GM12864 (cell line): Measurements from ENCODE around the gene SLC7A4.

ENCODE experiments used
- DNase-seq: peaks from one replicate; pipeline ENCODE4 v3.0.0-alpha.2; 2011; ENCODE audit warnings: low read depth
- H3K4me3 ChIP-seq: 2 replicates; pipeline ENCODE4 v1.5.1; 2011; ENCODE audit warnings: mild to moderate bottlenecking, low read depth, low read length, control low read depth
- CTCF ChIP-seq: IDR thresholded peaks from 2 replicates; pipeline ENCODE4 v1.5.1; 2011; ENCODE audit warnings: low read depth, mild to moderate bottlenecking, moderate library complexity, low read length, control low read depth, inconsistent platforms; ENCODE audit errors: missing control alignments

The SLC7A4 gene

GRCh38 chr22:21032037-21032867, at the start of gene SLC7A4:
SLC7A4 (minus strand) TSS chr22:21032561; CDS start chr22:21031812, 749 bp downstream.
- no peak within 1 kb of the TSS for H3K4me3 ChIP-seq
- no peak for TF ChIP-seq CTCF
- no peak for DNase-seq

- no peak for TF ChIP-seq CTCF
- no peak for DNase-seq
- no peak overlapping the region for H3K4me3 ChIP-seq
Measured at GRCh38 chr22:21080435-21081137, 48.2 kb upstream of the SLC7A4 start.

GRCh38 chr22:21079493-21079892, 47.1 kb upstream of the SLC7A4 start:
- DNase-seq: no peak
- no peak for TF ChIP-seq CTCF
- H3K4me3 ChIP-seq: no peak overlapping the region

GRCh38 chr22:21078916-21079315, 46.6 kb upstream of the SLC7A4 start:
- no peak for TF ChIP-seq CTCF
- H3K4me3 ChIP-seq: no peak overlapping the region
- DNase-seq: no peak

GRCh38 chr22:21077884-21078508, 45.6 kb upstream of the SLC7A4 start:
- H3K4me3 ChIP-seq: no peak overlapping the region
- no peak for TF ChIP-seq CTCF
- DNase-seq: no peak

GRCh38 chr22:21076912-21077625, 44.7 kb upstream of the SLC7A4 start:
- no peak for DNase-seq
- TF ChIP-seq CTCF: no peak

More at GRCh38 chr22:21076912-21077625, 44.7 kb upstream of the SLC7A4 start:
- no peak overlapping the region for H3K4me3 ChIP-seq
